Activated T-cell treated with anti-CD3 and anti-CD28 coated beads for 48 hours (primary cell): Measurements from ENCODE around the gene KCNJ3.

Experiments
- DNase-seq: peaks from one replicate; pipeline ENCODE4 v3.0.0-alpha.2; 2020; ENCODE audit warnings: low read depth

The KCNJ3 gene, protein sequence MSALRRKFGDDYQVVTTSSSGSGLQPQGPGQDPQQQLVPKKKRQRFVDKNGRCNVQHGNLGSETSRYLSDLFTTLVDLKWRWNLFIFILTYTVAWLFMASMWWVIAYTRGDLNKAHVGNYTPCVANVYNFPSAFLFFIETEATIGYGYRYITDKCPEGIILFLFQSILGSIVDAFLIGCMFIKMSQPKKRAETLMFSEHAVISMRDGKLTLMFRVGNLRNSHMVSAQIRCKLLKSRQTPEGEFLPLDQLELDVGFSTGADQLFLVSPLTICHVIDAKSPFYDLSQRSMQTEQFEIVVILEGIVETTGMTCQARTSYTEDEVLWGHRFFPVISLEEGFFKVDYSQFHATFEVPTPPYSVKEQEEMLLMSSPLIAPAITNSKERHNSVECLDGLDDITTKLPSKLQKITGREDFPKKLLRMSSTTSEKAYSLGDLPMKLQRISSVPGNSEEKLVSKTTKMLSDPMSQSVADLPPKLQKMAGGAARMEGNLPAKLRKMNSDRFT

DNA sequence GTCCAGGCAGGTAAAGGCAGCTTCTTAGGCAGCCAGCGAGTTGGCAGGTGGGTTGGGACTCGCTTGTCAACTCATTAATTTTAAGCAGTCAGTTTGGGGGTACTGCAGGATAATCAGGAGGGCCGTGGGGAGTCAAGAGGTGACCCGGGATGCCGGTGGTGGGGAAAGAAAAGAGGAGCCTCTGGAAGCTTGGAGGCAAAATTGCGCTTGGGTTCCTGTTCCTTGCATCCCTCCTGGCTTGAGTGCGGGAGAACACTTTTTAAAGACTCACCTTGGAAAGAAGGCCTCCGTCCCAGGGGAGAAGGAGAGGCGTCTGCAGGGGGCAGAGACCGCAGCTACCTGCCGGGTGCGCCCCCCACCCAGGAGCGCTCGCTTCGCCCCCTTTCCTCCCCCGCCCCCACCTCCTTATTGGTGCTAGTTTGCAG lies at the start of gene KCNJ3:
Gene KCNJ3, plus strand, starts transcription at position 400 of the 425 bp plus-strand sequence. CDS start 81 bp downstream, outside the sequence.
- no peak for DNase-seq

DNA sequence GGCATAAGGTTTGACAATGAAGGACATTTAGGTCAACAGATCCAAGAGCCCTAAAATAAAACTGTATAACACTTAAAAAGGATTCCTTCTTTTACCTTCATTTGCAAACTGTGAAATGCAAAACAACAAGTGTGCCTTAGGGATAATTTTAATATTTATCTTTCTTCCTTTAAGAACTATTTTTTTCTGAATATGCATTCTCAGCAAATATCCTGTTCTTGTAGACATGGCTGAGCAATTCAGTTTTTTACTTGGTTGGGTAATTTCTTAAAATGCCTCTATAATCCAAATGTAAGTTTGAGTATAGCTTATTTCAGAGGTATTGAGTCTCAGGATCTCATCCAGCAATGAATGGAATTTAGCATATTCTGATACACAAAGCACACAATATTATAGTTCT lies 43.0 kb upstream of the KCNJ3 start:
- DNase-seq, result no peak

GRCh38 chr2:154658854-154659253 lies 39.6 kb upstream of the KCNJ3 start:
- DNase-seq, result no peak

- DNase-seq, result no peak
These were observed 34.2 kb upstream of the KCNJ3 start for GRCh38 chr2:154664248-154664647.

DNA sequence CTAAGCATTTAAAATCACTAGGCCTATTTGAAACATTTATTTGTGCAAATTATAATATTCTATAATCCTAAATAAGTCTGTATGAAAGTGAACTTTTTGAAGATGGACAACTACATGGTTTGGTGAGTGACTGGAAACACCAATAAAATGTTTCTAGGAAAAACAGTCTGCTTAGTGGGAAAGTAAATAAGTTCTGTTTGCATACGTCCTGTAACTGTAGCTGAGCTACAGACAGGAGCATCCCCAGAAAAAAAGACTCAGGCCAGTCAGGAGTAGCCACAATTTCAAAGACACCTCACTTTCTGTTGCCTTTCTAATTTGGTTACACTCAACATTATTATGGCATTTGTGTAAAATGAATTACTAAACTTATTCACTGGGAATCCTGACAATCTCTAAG lies 28.4 kb upstream of the KCNJ3 start:
- no peak for DNase-seq

- no peak for DNase-seq
These were observed 24.8 kb upstream of the KCNJ3 start for GRCh38 chr2:154673694-154674093.

- DNase-seq, result no peak
These were observed 21.1 kb upstream of the KCNJ3 start for GRCh38 chr2:154677401-154677800.

- DNase-seq, result no peak
These were observed 16.8 kb upstream of the KCNJ3 start for GRCh38 chr2:154681741-154682140.

DNA sequence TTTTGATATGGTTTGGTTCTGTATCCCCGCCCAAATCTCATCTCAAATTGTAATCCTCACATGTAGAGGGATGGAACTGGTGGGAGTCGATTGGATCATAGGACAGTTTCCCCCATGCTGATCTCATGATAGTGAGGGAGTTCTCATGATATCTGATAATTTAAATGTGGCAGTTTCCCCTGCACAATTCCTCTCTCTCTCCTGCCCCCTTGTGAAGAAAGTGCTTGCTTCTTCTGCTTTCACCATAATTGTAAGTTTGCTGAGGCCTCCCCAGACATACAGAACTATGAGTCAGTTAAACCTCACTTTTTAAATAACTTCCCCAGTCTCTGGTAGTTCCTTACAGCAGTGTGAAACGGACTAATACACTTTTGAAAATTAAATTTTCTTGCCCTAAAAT lies 12.3 kb upstream of the KCNJ3 start:
- DNase-seq, result no peak

GRCh38 chr2:154688373-154688772 lies 10.1 kb upstream of the KCNJ3 start:
- no peak for DNase-seq

DNA sequence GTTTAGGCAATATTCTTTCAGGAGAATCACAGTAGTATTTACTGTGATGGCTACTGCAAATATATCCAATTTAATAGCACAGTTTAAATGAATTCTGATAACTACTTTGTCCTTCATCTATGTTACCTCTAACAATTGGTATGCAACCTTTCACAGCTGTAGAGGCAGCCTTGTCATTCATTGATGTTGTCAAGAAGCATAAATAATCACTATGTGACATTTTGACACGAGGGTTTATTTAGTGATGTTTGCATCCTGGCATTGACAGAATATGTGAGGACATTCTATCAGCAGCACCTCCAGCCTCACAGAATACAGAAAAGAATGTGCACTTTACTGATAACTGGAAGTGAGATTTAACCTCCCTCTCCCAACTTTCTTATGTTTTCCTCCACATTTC lies 9.3 kb upstream of the KCNJ3 start:
- no peak for DNase-seq

DNA sequence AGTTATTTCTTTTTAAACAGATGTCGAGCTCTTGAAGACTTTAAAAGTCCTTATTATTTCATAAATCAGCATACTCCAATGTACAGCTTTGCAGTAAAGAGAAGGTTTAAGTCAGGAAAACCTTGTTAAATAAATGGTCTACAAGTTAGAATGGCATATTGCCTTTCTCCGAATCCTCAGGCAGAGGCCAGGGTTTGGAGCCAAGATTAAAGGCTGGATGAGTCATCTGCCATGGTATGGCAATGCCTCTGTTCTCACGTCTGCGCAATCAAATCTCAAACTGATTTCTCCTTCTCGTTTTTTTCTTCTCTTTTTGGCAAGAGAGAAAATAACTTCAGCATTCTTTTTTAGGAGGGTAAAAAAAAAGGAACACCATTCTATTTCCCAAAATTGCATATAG lies 5.6 kb upstream of the KCNJ3 start:
- no peak for DNase-seq

- DNase-seq, result no peak
These were observed 4.7 kb upstream of the KCNJ3 start for GRCh38 chr2:154693741-154694340.

- DNase-seq, result no peak
These were observed 3.6 kb upstream of the KCNJ3 start for GRCh38 chr2:154694881-154695280.

GRCh38 chr2:154696369-154696768 lies 2.1 kb upstream of the KCNJ3 start:
- no peak for DNase-seq

GRCh38 chr2:154696810-154697417 lies 1.6 kb upstream of the KCNJ3 start:
- no peak for DNase-seq

GRCh38 chr2:154697418-154698252 lies 860 bp upstream of the KCNJ3 start:
- DNase-seq, result no peak

- DNase-seq, result no peak
These were observed 453 bp downstream of the KCNJ3 start for GRCh38 chr2:154698721-154699574.

- no peak for DNase-seq
These were observed 1.1 kb downstream of the KCNJ3 start for GRCh38 chr2:154699575-154699930.

GRCh38 chr2:154700136-154700535 lies 1.6 kb downstream of the KCNJ3 start:
- no peak for DNase-seq

DNA sequence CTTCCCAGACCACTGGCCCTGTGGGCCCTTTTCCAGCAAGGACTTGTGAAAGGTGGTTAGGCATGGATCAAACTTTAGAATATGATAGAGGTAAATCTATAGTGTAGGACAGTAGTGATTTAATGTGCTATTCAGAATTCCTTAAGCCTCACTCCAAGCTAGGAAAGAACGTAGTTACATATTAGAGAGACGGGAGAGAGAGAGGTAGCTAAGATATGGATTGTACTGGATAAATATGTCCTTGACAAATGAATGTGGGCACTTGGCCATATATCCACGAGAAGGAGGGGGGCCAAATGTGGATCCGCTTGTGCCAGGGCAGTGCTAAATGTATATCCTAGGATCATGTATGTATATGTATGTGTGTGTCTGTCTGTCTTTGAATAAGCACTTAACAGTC lies 6.5 kb downstream of the KCNJ3 start:
- DNase-seq, result no peak
